GM19455 (cell line): ENCODE measurements around the gene OSMR.

Experiments used
- ATAC-seq: cut with Tn5 transposase; IDR thresholded peaks from one replicate; pipeline ENCODE4 v1.9.1; 2021; ENCODE audit not compliant: unreplicated experiment

The OSMR gene

DNA sequence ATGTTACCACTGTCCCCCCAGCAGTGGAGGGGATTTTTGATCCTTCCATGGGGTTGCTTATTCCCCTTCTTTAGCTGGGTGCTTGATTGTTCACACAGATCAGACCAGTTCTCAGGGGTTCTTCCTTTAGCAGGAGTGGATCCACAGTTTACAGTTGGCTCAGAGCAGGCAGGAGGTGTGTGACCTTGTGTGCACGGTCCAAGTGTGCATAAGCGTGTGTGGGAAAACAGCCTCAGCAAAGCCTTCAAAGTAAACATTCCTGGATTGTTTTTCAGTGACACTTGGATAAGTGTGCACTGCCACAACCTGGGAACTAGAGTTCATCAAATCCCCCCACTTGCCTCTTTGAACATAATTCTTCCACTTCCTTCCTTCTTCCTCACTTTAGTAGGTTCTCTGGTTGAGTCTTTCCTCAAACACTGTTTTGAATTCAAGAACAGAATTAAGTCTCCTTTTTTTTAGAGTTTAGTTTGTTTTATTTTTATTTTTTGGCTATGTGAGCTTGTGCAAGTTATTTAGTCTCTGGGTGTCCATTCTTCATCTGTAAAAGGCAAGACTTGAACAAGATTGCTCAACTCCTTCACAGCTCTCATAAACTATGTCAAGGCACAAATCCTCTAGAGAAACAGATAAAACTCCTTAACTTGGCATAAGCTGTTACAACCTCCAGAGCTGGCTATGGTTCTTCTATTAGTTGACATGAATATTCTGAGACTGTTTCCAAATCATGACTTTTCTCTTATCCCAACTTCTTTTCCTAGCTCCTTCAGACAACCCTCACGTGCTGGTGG is 78.0 kb downstream of the OSMR start:
- ATAC-seq = no peak

DNA sequence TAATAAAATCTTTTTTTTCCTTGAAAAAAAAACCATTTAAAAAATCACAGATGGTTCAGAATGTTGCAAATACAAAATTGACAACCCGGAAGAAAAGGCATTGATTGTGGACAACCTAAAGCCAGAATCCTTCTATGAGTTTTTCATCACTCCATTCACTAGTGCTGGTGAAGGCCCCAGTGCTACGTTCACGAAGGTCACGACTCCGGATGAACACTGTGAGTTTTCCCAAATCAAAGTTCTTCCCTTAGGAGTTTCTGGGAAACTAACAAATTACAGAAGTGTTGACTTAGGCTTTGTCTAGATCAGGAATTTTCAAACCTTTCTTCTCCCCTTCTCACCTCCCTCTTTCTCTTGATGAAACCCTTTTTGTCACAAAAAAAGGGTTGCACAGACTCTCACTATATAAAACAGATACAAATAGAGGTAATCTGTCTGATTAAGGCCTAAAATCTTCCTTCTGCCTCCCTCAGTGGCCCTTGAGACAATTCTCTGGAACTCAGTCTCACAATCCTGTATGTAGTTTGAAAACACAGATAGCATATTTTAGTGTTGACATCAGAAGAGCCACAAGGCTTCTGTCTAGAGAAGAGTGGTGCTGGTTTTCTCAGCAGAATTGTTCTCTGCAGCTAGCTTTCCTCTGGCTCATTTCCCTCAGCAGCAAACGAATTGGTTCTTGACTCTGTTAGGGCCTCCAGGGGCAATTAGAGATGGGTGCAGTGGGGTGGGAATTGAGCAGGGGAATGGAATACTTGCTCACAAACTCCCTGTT is 79.5 kb downstream of the OSMR start:
- ATAC-seq = no peak

DNA sequence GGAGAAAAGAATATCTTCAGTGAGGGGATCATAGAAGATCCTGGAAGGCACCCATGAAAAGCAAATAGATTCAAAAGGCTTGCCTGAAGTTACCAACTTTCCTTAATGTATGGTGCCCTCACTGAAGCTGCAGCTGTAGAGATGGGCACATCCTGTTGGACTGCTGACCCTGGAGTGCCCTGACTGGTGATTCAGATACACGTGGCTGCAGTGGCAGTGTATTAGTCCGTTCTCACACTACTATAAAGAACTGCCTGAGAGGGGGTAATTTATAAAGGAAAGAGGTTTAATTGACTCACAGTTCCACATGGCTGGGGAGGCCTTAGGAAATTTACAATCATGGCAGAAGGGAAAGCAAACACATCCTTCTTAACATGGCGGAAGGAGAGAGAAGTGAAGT is 80.3 kb downstream of the OSMR start:
- ATAC-seq = no peak

DNA sequence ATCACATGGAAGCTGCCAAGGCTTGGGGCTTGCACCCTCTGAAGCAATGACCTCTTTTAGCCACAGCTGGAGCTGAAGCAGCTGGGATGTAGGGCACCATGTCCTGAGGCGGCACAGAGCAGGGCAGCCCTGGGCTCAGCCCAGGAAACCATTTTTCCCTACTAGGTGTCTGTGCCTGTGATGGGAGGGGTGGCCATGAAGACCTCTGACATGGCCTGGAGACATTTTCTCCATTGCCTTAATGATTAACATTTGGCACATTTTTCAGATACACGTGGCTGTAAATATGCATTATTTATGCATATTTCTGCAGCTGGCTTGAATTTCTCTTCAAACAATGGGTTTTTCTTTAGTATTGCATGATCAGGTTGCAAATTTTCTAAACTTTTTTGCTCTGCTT is 81.7 kb downstream of the OSMR start:
- no peak for ATAC-seq

DNA sequence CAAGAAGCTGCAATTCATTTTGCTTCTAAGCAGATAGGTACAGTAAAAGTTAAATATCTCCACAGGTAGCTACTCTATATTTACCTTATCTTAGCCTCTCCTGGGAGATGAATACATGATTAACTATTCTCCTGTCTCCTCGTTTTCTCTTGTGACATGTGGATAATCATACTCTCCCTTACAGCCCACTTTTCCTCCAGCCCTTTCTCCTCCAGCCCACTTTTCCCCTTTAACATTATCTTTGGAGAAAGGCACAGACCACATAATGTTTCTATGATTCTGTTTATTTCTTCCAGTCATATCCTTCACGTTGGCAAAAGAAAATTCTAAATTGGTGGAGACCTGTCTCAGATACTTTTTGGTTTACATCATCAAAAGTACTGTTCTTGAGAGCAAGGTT is 84.0 kb downstream of the OSMR start:
- no peak for ATAC-seq

- ATAC-seq = no peak
Measured at GRCh38 chr5:38931731-38932130, 85.9 kb downstream of the OSMR start.

DNA sequence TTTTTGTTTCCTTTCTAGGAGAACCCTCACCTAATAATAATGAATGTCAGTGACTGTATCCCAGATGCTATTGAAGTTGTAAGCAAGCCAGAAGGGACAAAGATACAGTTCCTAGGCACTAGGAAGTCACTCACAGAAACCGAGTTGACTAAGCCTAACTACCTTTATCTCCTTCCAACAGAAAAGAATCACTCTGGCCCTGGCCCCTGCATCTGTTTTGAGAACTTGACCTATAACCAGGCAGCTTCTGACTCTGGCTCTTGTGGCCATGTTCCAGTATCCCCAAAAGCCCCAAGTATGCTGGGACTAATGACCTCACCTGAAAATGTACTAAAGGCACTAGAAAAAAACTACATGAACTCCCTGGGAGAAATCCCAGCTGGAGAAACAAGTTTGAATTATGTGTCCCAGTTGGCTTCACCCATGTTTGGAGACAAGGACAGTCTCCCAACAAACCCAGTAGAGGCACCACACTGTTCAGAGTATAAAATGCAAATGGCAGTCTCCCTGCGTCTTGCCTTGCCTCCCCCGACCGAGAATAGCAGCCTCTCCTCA is 87.1 kb downstream of the OSMR start:
- no peak for ATAC-seq

DNA sequence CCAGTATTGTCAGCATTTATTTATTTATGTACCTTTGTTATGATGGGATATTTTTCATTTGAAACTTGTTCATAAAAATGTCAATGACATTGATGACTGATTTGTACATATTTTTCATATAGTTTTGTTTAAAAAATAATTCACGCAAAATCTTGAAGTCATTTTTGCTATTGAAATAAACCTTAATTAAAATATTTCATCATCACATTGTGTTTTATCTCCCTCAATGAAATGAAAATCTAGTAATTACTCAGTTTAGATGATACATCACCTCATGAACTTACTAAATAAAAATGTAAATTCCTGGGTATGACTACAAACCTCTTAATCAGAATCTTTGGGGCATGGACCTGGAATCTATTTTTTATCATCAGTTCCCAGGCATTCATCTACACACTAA is 89.6 kb downstream of the OSMR start:
- no peak for ATAC-seq

DNA sequence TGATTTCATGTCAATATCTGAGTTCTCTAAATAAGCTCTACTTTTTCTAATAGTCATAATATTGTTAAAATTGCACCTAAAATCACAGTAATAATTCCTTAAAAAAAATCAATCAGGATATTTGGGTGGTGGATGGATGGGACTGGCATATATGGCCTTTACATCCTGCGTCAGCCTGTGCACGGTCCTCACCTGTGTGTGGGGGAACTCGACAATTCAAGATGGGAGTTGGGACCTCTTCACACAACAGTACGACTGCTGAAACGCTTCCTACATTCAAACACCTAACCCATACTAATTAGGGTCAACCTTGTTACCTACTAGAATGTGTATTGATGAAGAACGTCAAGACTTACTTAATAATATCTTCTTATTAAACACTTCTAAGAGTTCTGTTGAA is 90.5 kb downstream of the OSMR start:
- ATAC-seq = no peak

GRCh38 chr5:38938424-38938823 is 92.6 kb downstream of the OSMR start:
- no peak for ATAC-seq

DNA sequence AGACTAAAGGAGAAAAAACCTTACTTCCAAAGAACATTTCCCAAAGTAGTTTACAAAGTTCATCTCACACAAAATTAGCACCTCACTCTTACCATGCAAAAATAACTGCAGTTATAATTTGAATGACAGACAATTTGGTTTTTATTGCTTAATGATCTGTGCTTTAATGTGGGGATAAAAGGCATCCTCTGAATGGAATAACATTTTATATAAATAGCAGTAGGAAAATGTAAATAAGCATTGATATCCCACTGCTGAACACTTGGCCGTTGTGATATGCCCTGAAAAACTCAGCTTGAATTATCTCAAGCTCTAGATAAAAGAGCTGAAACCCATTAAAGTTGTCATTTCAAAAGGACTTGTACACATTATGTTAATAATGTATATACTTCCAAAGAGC is 93.2 kb downstream of the OSMR start:
- no peak for ATAC-seq

DNA sequence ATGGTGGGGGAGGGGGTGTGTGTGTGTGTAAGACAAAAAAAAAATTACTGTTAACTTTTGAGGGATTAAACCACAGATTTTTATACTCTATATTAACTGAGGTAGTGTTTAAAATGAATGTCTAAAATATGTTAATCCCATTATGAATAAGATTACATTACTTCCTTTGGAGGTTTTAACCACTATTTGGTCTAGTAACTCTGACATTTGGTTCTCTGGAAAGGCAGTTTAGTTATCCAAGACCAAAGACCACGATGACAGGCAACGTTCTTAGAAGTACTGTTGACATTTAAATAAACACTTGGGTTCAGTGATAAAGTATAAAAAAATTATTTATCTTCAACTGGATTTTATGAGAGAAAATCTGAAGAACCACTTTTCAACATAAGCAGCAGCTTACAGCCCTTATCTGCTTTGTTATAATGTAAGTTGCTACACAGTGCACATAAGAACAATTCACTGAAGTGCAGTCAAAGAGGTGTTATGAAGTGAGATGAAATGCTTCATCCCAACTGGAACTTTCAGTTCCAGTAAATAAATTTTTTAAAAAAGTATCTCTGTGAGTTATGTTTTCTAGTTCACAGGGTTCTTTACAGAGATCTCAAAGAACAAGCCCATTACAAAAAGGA is 94.5 kb downstream of the OSMR start:
- ATAC-seq = no peak

- ATAC-seq = no peak
Measured at GRCh38 chr5:38941912-38942311, 96.1 kb downstream of the OSMR start.

GRCh38 chr5:38944282-38944681 is 98.5 kb downstream of the OSMR start:
- ATAC-seq = no peak

- no peak for ATAC-seq
Measured at GRCh38 chr5:38948501-38948900, 102.7 kb downstream of the OSMR start.

DNA sequence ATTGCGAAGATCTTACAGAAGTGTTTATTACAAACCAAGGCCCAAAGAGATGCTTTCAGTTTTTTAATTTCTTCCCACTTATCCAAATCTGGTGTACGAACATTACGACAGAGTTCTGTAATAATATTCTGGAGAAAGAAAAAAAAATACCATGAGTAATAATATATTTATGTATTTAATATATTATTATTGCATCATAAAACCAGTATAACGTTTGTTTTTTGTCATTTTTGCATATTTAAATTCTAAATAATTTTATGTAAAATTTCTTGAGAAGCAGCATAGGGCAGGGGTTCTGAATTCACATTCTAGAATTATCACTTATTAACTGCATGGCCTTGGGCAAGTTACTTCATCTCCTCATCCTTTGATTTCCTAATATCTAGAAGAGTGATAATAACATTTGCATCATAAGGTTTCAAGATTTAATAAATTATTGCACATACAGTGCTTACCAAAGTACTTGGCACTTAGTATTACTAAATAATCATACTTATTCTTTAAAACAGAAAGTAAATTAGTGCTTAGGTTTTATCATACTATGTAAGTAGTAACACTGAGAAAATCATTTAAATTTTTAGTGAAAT is 107.7 kb downstream of the OSMR start:
- no peak for ATAC-seq

DNA sequence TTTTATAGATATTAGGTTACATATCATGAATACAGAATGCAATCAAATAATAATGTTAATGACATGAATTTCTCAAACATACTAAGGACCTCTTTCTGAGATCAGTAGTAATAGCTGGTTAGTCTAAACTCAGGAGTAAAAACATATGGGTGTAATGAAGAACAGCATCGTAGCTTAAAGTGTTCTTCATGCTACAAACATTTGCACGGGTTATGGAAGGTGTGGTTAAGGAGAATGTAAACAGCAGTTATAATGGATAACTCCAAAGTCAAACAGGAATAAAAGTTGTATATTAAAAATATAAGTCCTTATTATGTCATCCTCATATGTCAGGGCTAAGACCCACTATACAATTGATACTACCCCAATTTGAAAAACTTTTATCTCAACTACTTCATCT is 115.9 kb downstream of the OSMR start:
- ATAC-seq = no peak

DNA sequence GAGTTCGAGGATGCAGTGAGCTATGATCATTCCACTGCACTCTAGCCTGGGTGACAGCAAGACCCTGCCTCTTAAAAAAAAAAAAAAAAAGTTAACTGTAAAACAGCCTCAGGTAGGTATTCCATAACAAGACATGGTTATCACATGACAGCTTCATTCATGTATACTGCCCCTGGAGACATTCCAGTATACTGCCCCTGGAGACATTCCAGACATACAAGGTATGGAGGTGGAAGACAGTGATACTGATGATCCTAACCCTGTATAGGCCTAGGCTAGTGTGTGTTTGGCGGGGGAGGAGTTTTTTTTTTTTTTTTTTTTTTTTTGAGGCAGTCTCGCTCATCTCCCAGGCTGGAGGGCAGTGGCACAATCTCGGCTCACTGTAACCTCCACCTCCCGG is 122.9 kb downstream of the OSMR start:
- ATAC-seq = no peak

- no peak for ATAC-seq
Measured at GRCh38 chr5:38978036-38978435, 132.2 kb downstream of the OSMR start.

DNA sequence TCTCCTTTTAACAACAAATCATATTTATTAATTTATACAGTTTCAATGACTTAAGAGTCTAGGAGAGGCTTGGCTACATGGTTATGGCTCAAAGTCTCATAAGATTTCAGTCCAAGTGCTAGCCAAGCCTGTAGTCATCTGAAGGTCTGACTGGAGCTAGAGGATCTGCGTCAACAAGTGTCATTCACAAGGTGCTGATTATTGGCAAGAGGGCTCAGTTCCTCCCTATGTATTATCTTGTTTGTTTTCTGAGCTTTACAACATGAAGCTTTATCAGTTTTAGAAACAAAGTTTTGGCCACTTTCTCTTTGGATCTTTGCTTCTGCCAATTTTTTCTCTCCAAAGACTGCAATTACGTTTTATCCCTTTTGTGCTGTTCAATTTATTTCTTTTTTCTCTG is 133.7 kb downstream of the OSMR start:
- ATAC-seq = no peak
